Osteocyte (in vitro differentiated cells): ENCODE measurements around the gene SKIC2. TPM values are rescaled to one million over a fixed set of nuclear protein-coding genes. Genes with fewer than 3 reads are reported as not detected.
"Not testable (repeated sequence)": the region's sequence is repeated elsewhere in the genome, so short reads cannot be mapped to it uniquely, and the experiment has no call there.

ENCODE experiments used
- DNase-seq: peaks from one replicate; pipeline ENCODE4 v3.0.0; 2021; ENCODE audit warnings: mixed read lengths; ENCODE audit not compliant: unreplicated experiment; ENCODE audit errors: extremely low spot score
- H3K27ac Mint-ChIP-seq: one replicate; pipeline ENCODE4 v1.8.0; 2021; ENCODE audit warnings: mild to moderate bottlenecking, mixed read lengths; ENCODE audit not compliant: unreplicated experiment
- H3K27me3 Mint-ChIP-seq: one replicate; pipeline ENCODE4 v1.8.0; 2021; ENCODE audit warnings: mixed read lengths; ENCODE audit not compliant: unreplicated experiment
- H3K36me3 Mint-ChIP-seq: one replicate; pipeline ENCODE4 v1.8.0; 2021; ENCODE audit warnings: mixed read lengths; ENCODE audit not compliant: unreplicated experiment
- H3K4me1 Mint-ChIP-seq: one replicate; pipeline ENCODE4 v1.8.0; 2021; ENCODE audit warnings: mixed read lengths; ENCODE audit not compliant: unreplicated experiment
- H3K4me3 Mint-ChIP-seq: one replicate; pipeline ENCODE4 v1.8.0; 2021; ENCODE audit warnings: mild to moderate bottlenecking, moderate library complexity, mixed read lengths; ENCODE audit not compliant: unreplicated experiment
- H3K9me3 Mint-ChIP-seq: one replicate; pipeline ENCODE4 v1.8.0; 2021; ENCODE audit warnings: mixed read lengths; ENCODE audit not compliant: unreplicated experiment
- microRNA-seq: library from miRNA; unstranded; fragments of <30 nt; microRNA quantifications from one replicate; pipeline ENCODE4 v1.1.0, GENCODE V29; 2020; ENCODE audit not compliant: unreplicated experiment
- total RNA-seq: library from RNA; stranded (reverse); gene quantifications from 2 replicates; pipeline ENCODE4 v1.2.1, GENCODE V29; 2021

Gene SKIC2
- total RNA-seq, 1 donor from 2014 or later, result 84.3 TPM

- not testable (repeated sequence) for DNase-seq, H3K4me3 Mint-ChIP-seq, H3K36me3 Mint-ChIP-seq, H3K9me3 Mint-ChIP-seq, H3K4me1 Mint-ChIP-seq, H3K27ac Mint-ChIP-seq, H3K27me3 Mint-ChIP-seq
Observed at GRCh38 chr6:32009537-32009936, 50.6 kb downstream of the SKIC2 start.

GRCh38 chr6:32010856-32011530, 52.0 kb downstream of the SKIC2 start:
- H3K27ac Mint-ChIP-seq, H3K4me3 Mint-ChIP-seq, H3K9me3 Mint-ChIP-seq, H3K36me3 Mint-ChIP-seq, H3K27me3 Mint-ChIP-seq, DNase-seq, H3K4me1 Mint-ChIP-seq: not testable (repeated sequence)

GRCh38 chr6:32012941-32013617, 54.1 kb downstream of the SKIC2 start:
- DNase-seq, H3K9me3 Mint-ChIP-seq: not testable (repeated sequence)

GRCh38 chr6:32013738-32014137, 54.8 kb downstream of the SKIC2 start:
- H3K27ac Mint-ChIP-seq, DNase-seq, H3K4me1 Mint-ChIP-seq, H3K36me3 Mint-ChIP-seq, H3K27me3 Mint-ChIP-seq, H3K4me3 Mint-ChIP-seq, H3K9me3 Mint-ChIP-seq: not testable (repeated sequence)

More at GRCh38 chr6:32012941-32013617, 54.1 kb downstream of the SKIC2 start:
- H3K27ac Mint-ChIP-seq, H3K36me3 Mint-ChIP-seq, H3K4me3 Mint-ChIP-seq, H3K27me3 Mint-ChIP-seq, H3K4me1 Mint-ChIP-seq: not testable (repeated sequence)

- H3K36me3 Mint-ChIP-seq, DNase-seq, H3K27me3 Mint-ChIP-seq, H3K9me3 Mint-ChIP-seq, H3K4me1 Mint-ChIP-seq, H3K4me3 Mint-ChIP-seq, H3K27ac Mint-ChIP-seq: not testable (repeated sequence)
Observed at GRCh38 chr6:32014547-32014946, 55.6 kb downstream of the SKIC2 start, which contains the start of gene C4B. TSS of gene C4B (plus strand) at chr6:32014795. CDS start at chr6:32014846, 51 bp downstream.

Small RNA genes within 50 kb of the gene (microRNA-seq; reads per million reads assigned to microRNA genes)
- gene MIR1236, result not detected

Other genes with a start within 250 kb of the SKIC2 start
- not detected in 2 replicates for gene LY6G6D, start 243.8 kb upstream of the SKIC2 start, total RNA-seq
- gene LY6G6C, start 237.4 kb upstream of the SKIC2 start, total RNA-seq, result not detected in 2 replicates
- gene MPIG6B, start 235.8 kb upstream of the SKIC2 start, total RNA-seq, result not detected in 2 replicates
- 91.4 and 96.3 TPM in 2 replicates for gene DDAH2, start 229.9 kb upstream of the SKIC2 start, total RNA-seq
- 230 and 242 TPM in 2 replicates for gene CLIC1, start 222.6 kb upstream of the SKIC2 start, total RNA-seq
- 18.4 and 20.9 TPM in 2 replicates for gene MSH5, start 219.2 kb upstream of the SKIC2 start, total RNA-seq
- gene SAPCD1, start 196.5 kb upstream of the SKIC2 start, total RNA-seq, result 2.5 and 3.4 TPM in 2 replicates
- gene VWA7, start 181.8 kb upstream of the SKIC2 start, total RNA-seq, result 0.50 and 0.94 TPM in 2 replicates
- gene VARS1, start 163.4 kb upstream of the SKIC2 start, total RNA-seq, result 73.0 and 73.4 TPM in 2 replicates
- 50.6 and 54.3 TPM in 2 replicates for gene LSM2, start 152.2 kb upstream of the SKIC2 start, total RNA-seq
- 1.1 and 1.7 TPM in 2 replicates for gene HSPA1L, start 143.9 kb upstream of the SKIC2 start, total RNA-seq
- 19.7 and 24.8 TPM in 2 replicates for gene HSPA1A, start 143.6 kb upstream of the SKIC2 start, total RNA-seq
- 65.5 and 65.8 TPM in 2 replicates for gene HSPA1B, start 131.4 kb upstream of the SKIC2 start, total RNA-seq
- 74.8 and 83.6 TPM in 2 replicates for gene NEU1, start 96.4 kb upstream of the SKIC2 start, total RNA-seq
- not detected in 2 replicates for gene SLC44A4, start 80.2 kb upstream of the SKIC2 start, total RNA-seq
- gene EHMT2, start 61.5 kb upstream of the SKIC2 start, total RNA-seq, result 62.4 and 66.7 TPM in 2 replicates
- gene ZBTB12, start 57.1 kb upstream of the SKIC2 start, total RNA-seq, result 8.3 and 8.8 TPM in 2 replicates
- 2.3 and 2.4 TPM in 2 replicates for gene C2, start 31.5 kb upstream of the SKIC2 start, total RNA-seq
- 4.2 and 6.9 TPM in 2 replicates for gene CFB, start 13.1 kb upstream of the SKIC2 start, total RNA-seq
- gene NELFE, start 204 bp upstream of the SKIC2 start, total RNA-seq, result 59.3 and 66.8 TPM in 2 replicates
- 28.6 and 30.8 TPM in 2 replicates for gene DXO, start 13.0 kb downstream of the SKIC2 start, total RNA-seq
- 13.5 and 15.2 TPM in 2 replicates for gene C4A, start 22.9 kb downstream of the SKIC2 start, total RNA-seq
- 10.5 and 11.8 TPM in 2 replicates for gene C4B, start 55.6 kb downstream of the SKIC2 start, total RNA-seq
- 0.30 and 0.44 TPM in 2 replicates for gene CYP21A2, start 79.2 kb downstream of the SKIC2 start, total RNA-seq
- gene TNXB, start 150.2 kb downstream of the SKIC2 start, total RNA-seq, result 13.1 and 13.9 TPM in 2 replicates
- 109 and 116 TPM in 2 replicates for gene ATF6B, start 169.1 kb downstream of the SKIC2 start, total RNA-seq
- 5.3 and 7.5 TPM in 2 replicates for gene FKBPL, start 171.1 kb downstream of the SKIC2 start, total RNA-seq
- 1.2 and 2.1 TPM in 2 replicates for gene PRRT1, start 192.8 kb downstream of the SKIC2 start, total RNA-seq
- 40.8 and 45.5 TPM in 2 replicates for gene PPT2, start 195.0 kb downstream of the SKIC2 start, total RNA-seq
- gene EGFL8, start 205.4 kb downstream of the SKIC2 start, total RNA-seq, result 21.4 and 22.8 TPM in 2 replicates
- gene AGPAT1, start 216.9 kb downstream of the SKIC2 start, total RNA-seq, result 81.1 and 82.6 TPM in 2 replicates
- 47.1 and 51.6 TPM in 2 replicates for gene RNF5, start 219.2 kb downstream of the SKIC2 start, total RNA-seq
- 3.8 and 4.1 TPM in 2 replicates for gene AGER, start 225.1 kb downstream of the SKIC2 start, total RNA-seq
- gene PBX2, start 231.0 kb downstream of the SKIC2 start, total RNA-seq, result 71.4 and 77.1 TPM in 2 replicates
- gene GPSM3, start 233.5 kb downstream of the SKIC2 start, total RNA-seq, result 7.5 TPM in 2 replicates